Neural cell (in vitro differentiated cells): ENCODE results near the gene BRSK2. TPM values are rescaled to one million over a fixed set of nuclear protein-coding genes. Genes with fewer than 3 reads are reported as not detected.

Experiments
- H2AFZ ChIP-seq: fragments of 200-600, 300-800 bp; sonication (generic), shearing (Covaris generic); 2 replicates; pipeline ENCODE4 v1.6.0; 2014; ENCODE audit warnings: low read depth, mild to moderate bottlenecking, antibody characterized with exemption, low read length, moderate library complexity
- H3F3A ChIP-seq: fragments of 200-600 bp; shearing (Covaris generic); 2 replicates; pipeline ENCODE4 v1.6.1; 2016; ENCODE audit warnings: mild to moderate bottlenecking, moderate library complexity, mixed read lengths, antibody characterized with exemption, low read length; ENCODE audit not compliant: insufficient read depth, poor library complexity, severe bottlenecking
- H3K27ac ChIP-seq: fragments of 200-600, 300-800 bp; sonication (generic), shearing (Covaris generic); 2 replicates; pipeline ENCODE4 v1.5.1; 2014; ENCODE audit warnings: mild to moderate bottlenecking, low read length, moderate library complexity
- H3K27me3 ChIP-seq: fragments of 300-800, 200-600 bp; sonication (generic), shearing (Covaris generic); 2 replicates; pipeline ENCODE4 v1.6.0; 2014; ENCODE audit warnings: mild to moderate bottlenecking, low read depth, low read length, moderate library complexity; ENCODE audit not compliant: insufficient read depth
- H3K36me3 ChIP-seq: fragments of 300-800, 200-600 bp; sonication (generic), shearing (Covaris generic); 2 replicates; pipeline ENCODE4 v1.5.1; 2014; ENCODE audit warnings: mild to moderate bottlenecking, antibody characterized with exemption, low read length, moderate library complexity; ENCODE audit not compliant: insufficient read depth
- H3K4me2 ChIP-seq: fragments of 300-800, 200-600 bp; sonication (generic), shearing (Covaris generic); 2 replicates; pipeline ENCODE4 v1.6.0; 2014; ENCODE audit warnings: mild to moderate bottlenecking, low read length
- H3K4me3 ChIP-seq: fragments of 300-800, 200-600 bp; sonication (generic), shearing (Covaris generic); 2 replicates; pipeline ENCODE4 v1.5.1; 2014; ENCODE audit warnings: mild to moderate bottlenecking, low read length, moderate library complexity
- H3K79me2 ChIP-seq: fragments of 200-600 bp; shearing (Covaris generic); replicated peaks from 2 replicates; pipeline ENCODE4 v1.6.0; 2014; ENCODE audit warnings: mild to moderate bottlenecking, low read length, moderate library complexity; ENCODE audit not compliant: insufficient read depth
- H3K9ac ChIP-seq: fragments of 300-800, 200-600 bp; sonication (generic), shearing (Covaris generic); 2 replicates; pipeline ENCODE4 v1.6.1; 2016; ENCODE audit warnings: mild to moderate bottlenecking, low read length, mixed read lengths
- H3K9me2 ChIP-seq: fragments of 200-600 bp; shearing (Covaris generic); 2 replicates; pipeline ENCODE4 v1.6.1; 2016; ENCODE audit warnings: mild to moderate bottlenecking, low read length, mixed read lengths; ENCODE audit not compliant: insufficient read depth
- H3K9me3 ChIP-seq: fragments of 200-600, 300-800 bp; sonication (generic), shearing (Covaris generic); 2 replicates; pipeline ENCODE4 v1.6.1; 2016; ENCODE audit warnings: mild to moderate bottlenecking, mixed run types, low read length, moderate library complexity, mixed read lengths
- H4K20me1 ChIP-seq: fragments of 200-600 bp; shearing (Covaris generic); 2 replicates; pipeline ENCODE4 v1.6.1; 2016; ENCODE audit warnings: mild to moderate bottlenecking, mixed run types; ENCODE audit not compliant: insufficient read depth
- CTCF ChIP-seq: fragments of 450-650 bp; IDR thresholded peaks from 2 replicates; pipeline ENCODE4 v1.5.1; 2014; ENCODE audit warnings: antibody characterized with exemption, mild to moderate bottlenecking, moderate library complexity; ENCODE audit not compliant: poor library complexity, severe bottlenecking
- EP300 ChIP-seq: fragments of 450-650 bp; conservative IDR thresholded peaks from 2 replicates; pipeline ENCODE4 v1.6.1; 2014; ENCODE audit warnings: antibody characterized with exemption, mild to moderate bottlenecking, moderate library complexity; ENCODE audit not compliant: poor library complexity, severe bottlenecking
- EZH2 ChIP-seq: fragments of 200-600, 300-800 bp; shearing (Covaris generic), sonication (generic); IDR thresholded peaks from 2 replicates; pipeline ENCODE4 v1.6.1; 2014; ENCODE audit warnings: antibody characterized with exemption, low read length, borderline replicate concordance, mild to moderate bottlenecking; ENCODE audit not compliant: insufficient read depth, poor library complexity, severe bottlenecking
- RAD21 ChIP-seq: fragments of 450-650 bp; conservative IDR thresholded peaks from 2 replicates; pipeline ENCODE4 v1.6.1; 2014; ENCODE audit warnings: antibody characterized with exemption, mild to moderate bottlenecking, moderate library complexity
- REST ChIP-seq: IDR thresholded peaks from 2 replicates; pipeline ENCODE4 v1.6.1; 2012; ENCODE audit warnings: borderline replicate concordance
- SMC3 ChIP-seq: fragments of 450-650 bp; conservative IDR thresholded peaks from 2 replicates; pipeline ENCODE4 v1.6.1; 2014; ENCODE audit warnings: antibody characterized with exemption, mild to moderate bottlenecking, moderate library complexity; ENCODE audit not compliant: poor library complexity
- polyA plus RNA-seq: library from polyadenylated mRNA; depleted of rRNA; stranded (reverse); fragments of >200 nt; gene quantifications from 2 replicates; pipeline ENCODE4 v1.2.3, GENCODE V29; 2014

BRSK2 gene
- polyA plus RNA-seq, 1 donor from 2014 or later: 47.5 TPM

DNA sequence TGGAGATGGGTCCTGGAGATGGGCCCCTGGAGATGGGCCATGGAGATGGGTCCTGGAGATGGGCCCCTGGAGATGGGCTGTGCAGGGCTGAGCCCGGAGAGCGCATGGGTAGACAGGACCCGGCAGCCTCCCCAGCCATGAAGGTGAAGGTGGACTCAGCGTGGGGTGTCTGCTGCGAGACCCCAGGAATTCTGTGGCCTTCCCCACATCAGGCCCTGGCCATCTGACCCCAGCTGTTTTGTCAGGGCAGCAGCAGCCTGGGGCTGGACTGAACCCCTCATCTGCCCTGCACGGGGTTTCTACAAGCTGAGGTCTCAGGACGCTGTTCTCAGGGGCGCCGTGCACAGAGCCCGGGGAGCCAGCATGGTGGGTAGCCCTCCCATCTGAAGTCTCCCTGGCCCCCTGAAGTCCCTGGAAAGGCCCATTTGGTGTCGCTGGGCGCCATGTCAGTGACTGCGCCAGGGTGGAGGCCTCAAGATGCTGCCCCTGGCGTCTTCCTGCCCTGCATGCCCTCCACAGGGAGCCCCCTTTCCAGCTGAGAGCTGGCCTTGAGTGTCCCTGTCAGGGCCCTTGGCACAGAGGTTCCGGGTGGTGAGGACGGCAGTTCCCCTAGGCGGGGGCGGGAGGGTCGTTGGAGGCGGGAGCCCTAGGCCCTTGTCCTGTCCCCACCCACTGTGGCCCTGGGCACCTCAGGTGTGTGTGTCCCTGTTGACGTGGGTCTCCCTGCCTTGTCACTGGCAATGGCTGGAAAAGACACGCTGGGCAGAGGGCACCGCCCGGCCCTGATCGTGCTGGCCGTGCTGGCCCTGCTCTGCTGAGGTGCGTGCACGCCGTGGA lies 5.4 kb downstream of the BRSK2 start:
- Histone ChIP-seq H3K9ac (no peak overlapping the region), H3K27me3 (no peaks in the 10 kb centered on the region), H3K36me3 (no peaks in the 10 kb centered on the region), H3K9me3 (no peaks in the 10 kb centered on the region), H2AFZ (no peak overlapping the region), H3F3A (no peaks in the 10 kb centered on the region), H3K4me2 (no peak overlapping the region), H3K79me2 (peaks cover 75% of the 10 kb centered on the region), H3K4me3 (no peak overlapping the region), H3K27ac (no peak overlapping the region), H4K20me1 (peaks cover 32% of the 10 kb centered on the region), H3K9me2 (no peaks in the 10 kb centered on the region)
- TF ChIP-seq CTCF (no peak), RAD21 (no peak), SMC3 (no peak), EP300 (no peak)

GRCh38 chr11:1395773-1396374 lies 6.1 kb downstream of the BRSK2 start:
- peaks cover 38% of the 10 kb centered on the region for H4K20me1 ChIP-seq
- no peaks in the 10 kb centered on the region for H3K9me2 ChIP-seq
- H3K36me3 ChIP-seq: no peaks in the 10 kb centered on the region
- H3K27ac ChIP-seq: no peak overlapping the region
- H3K27me3 ChIP-seq: no peaks in the 10 kb centered on the region
- TF ChIP-seq EZH2 (no peak), EP300 (no peak), SMC3 (no peak)
- H3K9ac ChIP-seq: no peak overlapping the region
- H3K79me2 ChIP-seq: peaks cover 80% of the 10 kb centered on the region
- no peak overlapping the region for H2AFZ ChIP-seq
- no peak overlapping the region for H3K4me3 ChIP-seq
- H3K9me3 ChIP-seq: no peaks in the 10 kb centered on the region
- H3K4me2 ChIP-seq: no peak overlapping the region
- no peaks in the 10 kb centered on the region for H3F3A ChIP-seq

- peaks cover 80% of the 10 kb centered on the region for H3K79me2 ChIP-seq
- no peak overlapping the region for H3K9ac ChIP-seq
- no peak overlapping the region for H3K4me2 ChIP-seq
- H4K20me1 ChIP-seq: peaks cover 35% of the 10 kb centered on the region
- H3K9me2 ChIP-seq: no peaks in the 10 kb centered on the region
- H3K27me3 ChIP-seq: no peaks in the 10 kb centered on the region
- TF ChIP-seq REST (no peak), RAD21 (no peak), EP300 (no peak)
- H3K9me3 ChIP-seq: no peaks in the 10 kb centered on the region
- H3K27ac ChIP-seq: no peak overlapping the region
- H3K4me3 ChIP-seq: no peak overlapping the region
- no peaks in the 10 kb centered on the region for H3K36me3 ChIP-seq
- H3F3A ChIP-seq: no peaks in the 10 kb centered on the region
- no peak overlapping the region for H2AFZ ChIP-seq
These were observed 6.7 kb downstream of the BRSK2 start for GRCh38 chr11:1396375-1396841.
